UCSD-AML1 (cell line): Measurements from ENCODE around the gene ZNF565.
"Not testable (repeated sequence)": the region's sequence is repeated elsewhere in the genome, so short reads cannot be mapped to it uniquely, and the experiment has no call there.

Experiments used
- DNase-seq: peaks from one replicate; lab custom pipeline; 2025; ENCODE audit not compliant: unreplicated experiment; lab: John Stamatoyannopoulos, UW

Gene ZNF565

DNA sequence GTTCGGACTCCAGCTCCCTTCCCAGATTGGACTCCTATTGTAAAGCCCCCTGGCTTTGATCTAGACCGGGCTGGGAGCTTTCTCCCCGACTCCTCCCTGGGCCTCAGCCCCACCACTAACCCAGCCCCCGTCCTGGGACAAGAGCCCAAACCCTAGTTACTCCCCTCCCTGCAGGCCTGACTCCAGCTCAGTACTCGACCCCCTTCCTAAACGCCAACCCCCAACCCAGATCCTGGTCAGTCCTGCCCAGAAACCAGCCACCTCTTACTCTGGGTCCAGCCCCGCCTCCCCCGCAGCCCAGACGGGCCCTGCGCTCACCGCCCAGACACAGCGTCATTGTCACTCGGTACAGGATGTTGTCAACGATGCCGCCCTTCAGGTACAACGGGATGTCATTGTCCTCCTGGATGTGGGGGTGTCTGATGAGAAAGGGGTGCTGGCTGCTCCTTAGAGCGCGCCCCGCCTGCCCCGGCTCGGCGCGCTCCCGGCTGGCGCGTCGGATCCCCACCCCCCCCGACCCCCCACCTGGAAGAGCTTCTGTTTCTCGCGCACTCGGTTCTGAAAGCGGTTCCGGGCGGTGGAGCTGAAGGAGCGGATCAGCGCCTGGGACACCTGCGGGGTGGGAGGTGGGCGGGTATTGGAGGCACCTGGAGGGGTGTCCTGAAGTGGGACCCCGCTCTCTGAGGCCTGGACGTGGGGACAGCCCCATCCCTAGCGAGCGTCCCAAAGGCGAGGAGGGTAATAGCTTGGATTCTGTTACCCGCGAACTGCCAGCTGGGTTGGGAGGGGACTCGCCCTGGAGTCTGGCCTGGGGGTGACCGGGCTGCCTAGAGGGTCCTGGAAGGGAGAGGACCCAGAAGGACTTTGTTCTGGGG is 63.1 kb downstream of the ZNF565 start:
- DNase-seq: no peak

DNA sequence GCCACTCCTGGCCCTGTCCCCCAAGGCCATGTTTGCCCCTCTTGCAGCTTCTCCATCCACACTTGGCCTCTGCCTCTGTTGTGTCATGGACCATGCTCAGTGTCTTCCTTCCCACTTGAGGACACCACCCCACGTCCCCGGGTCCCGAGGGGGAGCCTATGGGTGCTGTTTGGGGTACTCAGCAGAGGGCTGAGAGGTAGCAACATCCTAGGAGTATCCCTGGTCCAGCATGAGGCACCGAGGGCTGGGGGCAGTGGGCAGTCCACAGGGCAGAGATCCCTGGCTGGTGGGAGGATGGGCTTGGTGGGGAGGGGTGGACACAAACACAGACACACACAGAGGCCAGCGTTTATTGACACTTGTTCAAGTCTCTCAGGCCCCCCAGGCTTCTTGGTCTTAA is 63.9 kb downstream of the ZNF565 start:
- DNase-seq: no peak

DNA sequence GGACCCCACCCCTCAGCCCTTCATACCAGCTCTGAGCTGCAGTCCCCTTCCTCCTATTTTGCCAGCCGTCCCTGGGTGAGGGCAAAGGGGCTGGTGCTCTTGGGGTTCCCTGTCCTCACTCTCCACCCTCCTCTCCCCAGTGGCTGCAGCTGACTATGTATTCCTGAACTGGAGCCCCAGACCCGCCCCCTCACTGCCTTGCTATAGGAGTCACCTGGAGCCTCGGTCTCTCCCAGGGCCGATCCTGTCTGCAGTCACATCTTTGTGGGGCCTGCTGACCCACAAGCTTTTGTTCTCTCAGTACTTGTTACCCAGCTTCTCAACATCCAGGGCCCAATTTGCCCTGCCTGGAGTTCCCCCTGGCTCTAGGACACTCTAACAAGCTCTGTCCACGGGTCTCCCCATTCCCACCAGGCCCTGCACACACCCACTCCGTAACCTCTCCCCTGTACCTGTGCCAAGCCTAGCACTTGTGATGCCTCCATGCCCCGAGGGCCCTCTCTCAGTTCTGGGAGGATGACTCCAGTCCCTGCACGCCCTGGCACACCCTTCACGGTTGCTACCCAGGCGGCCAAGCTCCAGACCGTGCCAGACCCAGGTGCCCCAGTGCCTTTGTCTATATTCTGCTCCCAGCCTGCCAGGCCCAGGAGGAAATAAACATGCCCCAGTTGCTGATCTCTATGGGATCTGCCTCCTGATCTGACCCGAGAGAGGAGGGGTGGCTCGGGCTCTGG is 64.6 kb downstream of the ZNF565 start:
- no peak for DNase-seq

DNA sequence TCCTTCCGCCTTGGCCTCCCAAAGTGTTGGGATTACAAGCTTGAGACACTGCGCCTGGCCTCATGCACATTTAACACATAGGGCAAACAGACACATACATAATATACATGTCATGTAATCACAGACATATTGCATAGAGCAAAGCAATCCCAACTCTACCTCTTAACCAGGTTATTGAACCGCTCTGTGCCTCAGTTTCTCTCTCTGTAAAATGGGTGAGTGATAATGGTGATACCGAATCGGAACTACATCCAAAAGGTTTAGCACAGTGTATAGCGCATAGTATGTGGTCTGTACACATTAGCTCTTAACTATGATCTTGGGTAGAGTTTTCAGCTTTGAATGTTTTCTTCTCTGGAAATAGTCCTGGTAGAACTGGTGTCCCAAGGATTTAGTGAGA is 69.8 kb downstream of the ZNF565 start:
- no peak for DNase-seq

DNA sequence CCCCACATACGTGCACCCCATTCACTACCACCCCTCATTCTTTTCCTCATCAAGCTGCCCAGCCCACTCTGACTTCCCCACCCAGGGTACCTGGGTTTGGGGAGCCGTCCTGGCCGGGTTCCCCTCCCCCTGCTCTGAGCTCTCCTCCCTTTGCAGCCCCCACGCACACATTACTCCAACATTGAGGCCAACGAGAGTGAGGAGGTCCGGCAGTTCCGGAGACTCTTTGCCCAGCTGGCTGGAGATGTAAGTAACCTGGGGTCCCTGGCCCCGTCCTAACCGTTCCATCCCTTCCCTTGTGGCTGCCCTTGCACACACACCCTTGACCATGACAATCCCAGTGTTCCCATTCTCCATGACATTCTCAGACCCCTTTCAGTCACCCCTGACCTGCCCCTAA is 72.0 kb downstream of the ZNF565 start:
- no peak for DNase-seq

DNA sequence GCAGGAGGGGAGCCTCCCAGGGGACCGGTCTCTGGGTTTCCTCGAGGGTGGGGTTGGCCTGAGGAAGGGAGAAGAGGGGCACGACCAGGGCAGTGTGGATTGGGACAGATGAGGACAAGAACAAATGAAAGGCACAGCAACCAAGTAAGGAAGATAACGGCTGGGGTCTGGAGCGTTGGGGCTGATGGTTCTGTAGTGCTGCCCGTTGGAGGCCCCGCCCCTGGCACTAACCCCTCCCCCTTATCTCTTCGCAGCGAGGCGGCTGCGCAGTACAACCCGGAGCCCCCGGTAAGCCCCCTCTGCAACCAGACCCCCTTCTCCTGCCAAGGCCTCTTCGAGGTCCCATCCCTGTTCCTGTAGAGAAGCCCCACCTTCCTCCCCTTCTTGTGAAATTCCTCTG is 72.4 kb downstream of the ZNF565 start:
- DNase-seq: no peak

DNA sequence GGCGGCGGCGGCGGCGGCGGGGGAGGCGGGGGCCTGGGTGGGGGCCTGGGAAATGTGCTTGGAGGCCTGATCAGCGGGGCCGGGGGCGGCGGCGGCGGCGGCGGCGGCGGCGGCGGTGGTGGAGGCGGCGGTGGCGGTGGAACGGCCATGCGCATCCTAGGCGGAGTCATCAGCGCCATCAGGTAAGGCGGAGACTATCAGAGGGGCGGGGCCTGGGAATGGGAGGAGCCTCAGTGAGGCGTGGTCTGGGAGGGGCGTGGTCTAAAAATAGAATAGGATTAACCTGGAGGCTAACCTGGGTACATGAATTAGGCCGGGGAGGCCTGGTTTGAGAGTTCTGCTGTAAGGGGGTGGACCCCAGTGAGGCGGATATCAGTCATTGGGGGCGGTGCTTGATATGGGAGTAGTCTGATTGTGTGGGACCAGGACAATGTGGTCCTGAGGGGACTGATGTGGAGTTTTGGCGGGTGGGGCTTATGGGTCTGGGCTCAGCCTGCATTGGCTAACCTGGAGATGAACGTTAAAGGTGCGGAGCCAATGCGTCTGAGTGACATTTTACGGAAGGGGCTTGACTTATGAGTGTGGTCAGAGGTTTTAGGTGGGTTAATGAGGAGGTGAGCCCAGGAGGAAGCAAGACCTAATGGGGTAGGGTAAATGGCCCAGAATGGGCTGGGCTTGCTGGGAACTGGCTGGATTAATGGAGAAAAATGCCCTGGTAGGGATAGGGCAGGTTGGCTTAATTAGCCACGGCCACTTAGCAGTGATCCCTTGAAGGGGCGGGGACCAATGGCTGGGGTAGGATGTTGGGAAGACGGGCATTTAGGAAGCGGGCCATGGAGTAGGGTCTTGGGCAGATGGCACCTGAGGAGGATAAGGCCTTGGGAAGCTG is 73.2 kb downstream of the ZNF565 start:
- DNase-seq: peak; percentile 86

DNA sequence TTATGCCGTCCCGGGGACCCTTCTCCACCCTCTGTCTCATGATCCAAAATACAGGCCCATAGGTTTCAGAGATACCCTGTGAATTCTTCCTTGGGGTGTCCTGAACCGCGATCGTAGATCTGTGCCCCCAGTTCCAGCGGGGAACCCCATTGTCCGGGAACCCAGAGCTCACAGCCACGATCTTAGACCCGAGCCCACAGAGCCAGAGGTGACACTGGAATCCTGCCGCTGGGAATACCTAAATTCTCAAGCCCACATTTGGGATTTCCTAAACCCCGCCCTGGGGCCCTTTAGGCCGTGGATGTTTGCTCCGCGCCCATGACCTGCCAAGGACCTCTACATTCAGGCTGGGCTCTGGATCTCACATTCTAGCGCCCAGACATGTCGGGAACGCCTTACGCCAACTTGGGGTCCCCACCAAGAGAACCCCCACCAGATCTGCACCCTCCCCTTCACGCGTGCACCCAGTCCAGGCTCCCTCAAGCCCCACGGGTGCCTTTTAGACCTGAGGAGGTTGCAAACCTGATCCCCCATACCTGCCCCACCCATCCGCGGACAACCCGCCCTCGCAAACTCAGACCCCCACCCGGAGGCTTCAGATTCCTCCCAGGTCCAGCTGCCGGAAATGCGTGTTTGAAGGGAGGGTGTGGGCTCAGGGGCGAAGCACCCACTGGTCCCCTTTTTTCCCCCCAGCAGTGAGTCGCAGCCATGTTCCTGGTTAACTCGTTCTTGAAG is 74.0 kb downstream of the ZNF565 start:
- DNase-seq: peak; percentile 60

DNA sequence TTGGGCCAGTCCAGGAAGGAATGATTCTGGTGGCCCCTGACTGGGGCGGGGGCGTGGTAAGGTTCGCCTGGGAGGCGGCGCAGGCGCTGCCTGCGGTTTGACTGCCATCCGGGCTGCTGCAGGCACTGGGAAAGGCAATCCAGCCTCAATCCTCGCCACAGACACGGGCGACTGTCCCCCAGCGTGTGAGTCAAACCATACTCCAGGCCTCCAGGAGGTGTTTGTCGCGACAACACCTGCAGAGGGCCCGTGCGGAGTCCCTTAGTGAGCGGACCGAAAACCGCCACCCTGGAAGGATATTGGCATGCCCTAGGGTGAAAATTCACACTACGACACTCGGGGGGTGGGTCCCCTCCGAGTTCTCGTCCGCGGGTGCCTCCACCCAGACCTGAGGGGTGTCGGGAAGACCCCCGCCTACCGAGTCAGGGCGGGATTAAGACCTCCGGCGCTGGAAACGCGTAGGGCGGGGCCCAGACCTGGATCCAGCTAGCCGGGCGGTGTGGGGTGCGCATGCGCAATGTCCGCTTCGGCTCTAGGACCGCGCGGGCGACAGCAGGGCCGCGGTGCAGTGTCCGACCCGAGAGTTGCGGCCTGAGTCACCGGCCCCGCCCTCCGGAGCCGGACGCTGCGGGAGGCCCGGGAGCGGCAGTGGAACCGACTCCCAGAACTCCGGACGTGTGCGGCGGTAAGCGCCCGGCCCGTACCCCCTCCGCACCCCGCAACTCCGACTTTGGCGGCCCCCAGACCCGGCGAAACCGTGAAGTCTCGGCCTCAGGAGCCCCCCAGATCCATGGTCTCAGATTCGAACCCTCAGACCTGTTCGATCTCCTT is 74.8 kb downstream of the ZNF565 start, which contains the start of gene CAPNS1:
CAPNS1 (plus strand) TSS at position 594 of the 831 bp plus-strand sequence. CDS start 946 bp downstream, outside the sequence.
- peak; percentile 99 for DNase-seq

DNA sequence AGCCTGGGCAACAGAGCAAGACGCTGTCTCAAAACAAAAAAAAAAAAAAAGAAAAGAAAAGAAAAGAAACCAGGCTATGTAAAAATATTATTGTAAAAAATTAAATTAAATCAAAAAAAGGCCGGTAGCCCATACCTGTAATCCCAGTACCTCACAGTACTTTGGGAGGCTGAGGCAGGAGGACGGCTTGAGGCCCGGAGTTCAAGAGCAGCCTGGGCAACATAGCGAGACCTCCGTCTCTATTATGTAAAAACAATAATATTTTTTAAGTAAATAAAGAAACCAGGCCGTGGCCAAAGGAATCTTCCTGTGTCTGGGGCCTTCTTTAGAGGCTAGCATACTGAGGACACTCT is 75.4 kb downstream of the ZNF565 start:
- no peak for DNase-seq

DNA sequence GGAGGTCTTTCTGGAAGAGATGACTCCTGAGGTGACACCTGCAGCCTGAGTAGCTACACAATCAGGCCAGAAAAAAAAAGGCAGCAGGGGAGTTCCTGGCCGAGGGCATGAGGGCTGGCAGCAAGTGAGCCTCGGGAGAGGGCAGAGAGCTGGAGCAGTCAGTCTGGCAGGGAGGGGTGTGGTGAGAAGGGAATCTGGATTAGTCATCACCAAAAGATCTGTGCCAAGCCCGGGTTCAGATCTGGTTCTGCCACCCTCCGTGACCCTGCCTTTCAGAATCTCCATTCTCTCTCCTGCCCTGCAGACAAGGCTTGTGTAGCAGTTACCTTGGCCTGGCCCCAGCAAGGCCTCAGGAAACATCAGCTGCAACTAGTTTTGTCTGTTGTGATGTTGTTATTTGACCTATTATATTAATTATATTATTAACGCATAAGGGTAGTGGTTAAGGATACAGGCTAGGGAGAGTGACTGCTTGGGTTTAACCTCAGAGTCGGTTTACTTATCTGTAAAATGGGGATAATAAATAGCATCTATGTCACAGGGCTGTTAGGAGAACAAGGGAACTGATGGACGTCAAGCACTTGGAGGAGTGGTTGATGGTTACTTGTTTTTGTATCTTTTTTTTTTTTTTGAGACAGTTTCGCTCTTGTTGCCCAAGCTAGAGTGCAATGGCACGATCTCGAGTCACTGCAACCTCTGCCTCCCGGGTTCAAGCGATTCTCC is 77.3 kb downstream of the ZNF565 start:
- no peak for DNase-seq

DNA sequence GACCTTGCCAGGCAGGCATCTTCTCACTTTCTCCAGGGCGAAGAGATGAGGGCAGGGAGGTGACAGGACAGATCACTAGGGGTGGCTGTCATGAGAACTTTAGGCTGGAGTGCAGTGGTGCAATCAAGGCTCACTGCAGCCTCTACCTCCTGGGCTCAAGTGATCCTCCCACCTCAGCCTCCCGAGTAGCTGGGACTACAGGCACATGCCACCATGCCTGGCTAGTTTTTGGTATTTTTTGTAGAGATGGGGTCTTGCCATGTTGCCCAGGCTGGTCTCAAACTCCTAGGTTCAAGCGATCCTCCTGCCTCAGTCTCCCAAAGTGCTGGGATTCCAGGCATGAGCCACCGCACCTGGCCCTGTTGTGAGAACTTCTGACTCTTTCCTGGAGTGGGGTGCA is 79.6 kb downstream of the ZNF565 start:
- not testable (repeated sequence) for DNase-seq
